ENCODE results near the gene AMBP. TPM values are rescaled to one million over a fixed set of nuclear protein-coding genes. Genes with fewer than 3 reads are reported as not detected.
A peak's percentile ranks its signal among the peaks of the same experiment; 100 is the strongest.

Gene AMBP
- total and polyA plus RNA-seq, 4 donors: 0.23 to 1.7 TPM; not detected in 2

- Histone ChIP-seq H3K4me1 (ENCODE audit: control insufficient read depth, insufficient read depth, low read length) (peaks cover 56% of the 10 kb centered on the region), H3K9me3 (ENCODE audit: control insufficient read depth, insufficient read depth, low read length) (no peaks in the 10 kb centered on the region), H3K27ac (ENCODE audit: low read depth, low read length) (no peak overlapping the region), H3K36me3 (ENCODE audit: control insufficient read depth, insufficient read depth, low read length) (peaks cover 45% of the 10 kb centered on the region), H3K4me3 (ENCODE audit: low read depth, low read length) (no peak overlapping the region), H3K27me3 (ENCODE audit: control insufficient read depth, insufficient read depth, low read length) (no peaks in the 10 kb centered on the region)
- DNase-seq (ENCODE audit: low read depth in 4 of 6, low spot score in 6 of 6): peak in 1 of 6 donors; percentile 35
- WGBS (ENCODE audit: insufficient coverage): 66% methylated on average over 12 of the region's 17 CpGs
Measured at GRCh38 chr9:114035221-114035844, 42.8 kb downstream of the AMBP start.

GRCh38 chr9:114034661-114035062 lies 43.4 kb downstream of the AMBP start:
- no peak overlapping the region for H3K4me3 ChIP-seq (ENCODE audit: low read depth, low read length)
- peaks cover 48% of the 10 kb centered on the region for H3K36me3 ChIP-seq (ENCODE audit: control insufficient read depth, insufficient read depth, low read length)
- no peaks in the 10 kb centered on the region for H3K9me3 ChIP-seq (ENCODE audit: control insufficient read depth, insufficient read depth, low read length)
- peak in 2 of 6 donors; percentile 73 to 93 for DNase-seq (ENCODE audit: low read depth in 4 of 6, low spot score in 6 of 6)
- no peak overlapping the region for H3K27ac ChIP-seq (ENCODE audit: low read depth, low read length)
- H3K27me3 ChIP-seq (ENCODE audit: control insufficient read depth, insufficient read depth, low read length): no peaks in the 10 kb centered on the region
- peaks cover 56% of the 10 kb centered on the region for H3K4me1 ChIP-seq (ENCODE audit: control insufficient read depth, insufficient read depth, low read length)
- 76% methylated on average over 4 of the region's 4 CpGs for WGBS (ENCODE audit: insufficient coverage)

- H3K27me3 ChIP-seq (ENCODE audit: control insufficient read depth, insufficient read depth, low read length): no peaks in the 10 kb centered on the region
- WGBS (ENCODE audit: insufficient coverage): 70% methylated on average over 8 of the region's 10 CpGs
- peaks cover 49% of the 10 kb centered on the region for H3K36me3 ChIP-seq (ENCODE audit: control insufficient read depth, insufficient read depth, low read length)
- H3K4me1 ChIP-seq (ENCODE audit: control insufficient read depth, insufficient read depth, low read length): peaks cover 56% of the 10 kb centered on the region
- H3K4me3 ChIP-seq (ENCODE audit: low read depth, low read length): no peak overlapping the region
- no peak overlapping the region for H3K27ac ChIP-seq (ENCODE audit: low read depth, low read length)
- no peaks in the 10 kb centered on the region for H3K9me3 ChIP-seq (ENCODE audit: control insufficient read depth, insufficient read depth, low read length)
- DNase-seq (ENCODE audit: low read depth in 4 of 6, low spot score in 6 of 6): no peak
Measured at GRCh38 chr9:114034196-114034595, 43.9 kb downstream of the AMBP start.

GRCh38 chr9:114033397-114034103 lies 44.5 kb downstream of the AMBP start:
- Histone ChIP-seq H3K36me3 (ENCODE audit: control insufficient read depth, insufficient read depth, low read length) (peaks cover 53% of the 10 kb centered on the region), H3K4me1 (ENCODE audit: control insufficient read depth, insufficient read depth, low read length) (peaks cover 56% of the 10 kb centered on the region), H3K4me3 (ENCODE audit: low read depth, low read length) (no peak overlapping the region), H3K27ac (ENCODE audit: low read depth, low read length) (no peak overlapping the region), H3K27me3 (ENCODE audit: control insufficient read depth, insufficient read depth, low read length) (no peaks in the 10 kb centered on the region), H3K9me3 (ENCODE audit: control insufficient read depth, insufficient read depth, low read length) (no peaks in the 10 kb centered on the region)
- WGBS (ENCODE audit: insufficient coverage): 50% methylated on average over 7 of the region's 12 CpGs
- peak in 2 of 6 donors; percentile 67 to 69 for DNase-seq (ENCODE audit: low read depth in 4 of 6, low spot score in 6 of 6)

- peaks cover 61% of the 10 kb centered on the region for H3K36me3 ChIP-seq (ENCODE audit: control insufficient read depth, insufficient read depth, low read length)
- DNase-seq (ENCODE audit: low read depth in 4 of 6, low spot score in 6 of 6): peak in 2 of 6 donors; percentile 43 to 57
- WGBS (ENCODE audit: insufficient coverage): 60% methylated on average over 15 of the region's 19 CpGs
Measured at GRCh38 chr9:114031948-114032840, 45.9 kb downstream of the AMBP start.

GRCh38 chr9:114031037-114031630 lies 47.0 kb downstream of the AMBP start:
- H3K27ac ChIP-seq (ENCODE audit: low read depth, low read length): no peak overlapping the region
- 67% methylated on average over 1 of the region's 7 CpGs for WGBS (ENCODE audit: insufficient coverage)
- no peak overlapping the region for H3K4me3 ChIP-seq (ENCODE audit: low read depth, low read length)
- peaks cover 60% of the 10 kb centered on the region for H3K36me3 ChIP-seq (ENCODE audit: control insufficient read depth, insufficient read depth, low read length)
- no peaks in the 10 kb centered on the region for H3K9me3 ChIP-seq (ENCODE audit: control insufficient read depth, insufficient read depth, low read length)
- H3K4me1 ChIP-seq (ENCODE audit: control insufficient read depth, insufficient read depth, low read length): peaks cover 43% of the 10 kb centered on the region
- no peak for DNase-seq (ENCODE audit: low read depth in 4 of 6, low spot score in 6 of 6)
- no peaks in the 10 kb centered on the region for H3K27me3 ChIP-seq (ENCODE audit: control insufficient read depth, insufficient read depth, low read length)

More at GRCh38 chr9:114031948-114032840, 45.9 kb downstream of the AMBP start:
- Histone ChIP-seq H3K27ac (ENCODE audit: low read depth, low read length) (no peak overlapping the region), H3K9me3 (ENCODE audit: control insufficient read depth, insufficient read depth, low read length) (no peaks in the 10 kb centered on the region), H3K27me3 (ENCODE audit: control insufficient read depth, insufficient read depth, low read length) (no peaks in the 10 kb centered on the region), H3K4me1 (ENCODE audit: control insufficient read depth, insufficient read depth, low read length) (peaks cover 44% of the 10 kb centered on the region), H3K4me3 (ENCODE audit: low read depth, low read length) (no peak overlapping the region)

- Histone ChIP-seq H3K27ac (ENCODE audit: low read depth, low read length) (no peak overlapping the region), H3K4me1 (ENCODE audit: control insufficient read depth, insufficient read depth, low read length) (peaks cover 36% of the 10 kb centered on the region), H3K36me3 (ENCODE audit: control insufficient read depth, insufficient read depth, low read length) (peaks cover 54% of the 10 kb centered on the region), H3K4me3 (ENCODE audit: low read depth, low read length) (no peak overlapping the region), H3K9me3 (ENCODE audit: control insufficient read depth, insufficient read depth, low read length) (no peaks in the 10 kb centered on the region), H3K27me3 (ENCODE audit: control insufficient read depth, insufficient read depth, low read length) (no peaks in the 10 kb centered on the region)
- WGBS (ENCODE audit: insufficient coverage): 98% methylated on average over 9 of the region's 9 CpGs
- DNase-seq (ENCODE audit: low read depth in 4 of 6, low spot score in 6 of 6): no peak
Measured at GRCh38 chr9:114030364-114030763, 47.7 kb downstream of the AMBP start.

- peaks cover 28% of the 10 kb centered on the region for H3K4me1 ChIP-seq (ENCODE audit: control insufficient read depth, insufficient read depth, low read length)
- H3K4me3 ChIP-seq (ENCODE audit: low read depth, low read length): no peak overlapping the region
- H3K27me3 ChIP-seq (ENCODE audit: control insufficient read depth, insufficient read depth, low read length): no peaks in the 10 kb centered on the region
- peaks cover 47% of the 10 kb centered on the region for H3K36me3 ChIP-seq (ENCODE audit: control insufficient read depth, insufficient read depth, low read length)
- 90% methylated on average over 11 of the region's 12 CpGs for WGBS (ENCODE audit: insufficient coverage)
- no peak for DNase-seq (ENCODE audit: low read depth in 4 of 6, low spot score in 6 of 6)
- H3K9me3 ChIP-seq (ENCODE audit: control insufficient read depth, insufficient read depth, low read length): no peaks in the 10 kb centered on the region
- H3K27ac ChIP-seq (ENCODE audit: low read depth, low read length): no peak overlapping the region
Measured at GRCh38 chr9:114029311-114030170, 48.6 kb downstream of the AMBP start.
